ENCODE measurements around the gene PLCB1.

Gene PLCB1

GRCh38 chr20:8648466-8648865 lies 516.4 kb downstream of the PLCB1 start:
- TF ChIP-seq, protein P1, sequence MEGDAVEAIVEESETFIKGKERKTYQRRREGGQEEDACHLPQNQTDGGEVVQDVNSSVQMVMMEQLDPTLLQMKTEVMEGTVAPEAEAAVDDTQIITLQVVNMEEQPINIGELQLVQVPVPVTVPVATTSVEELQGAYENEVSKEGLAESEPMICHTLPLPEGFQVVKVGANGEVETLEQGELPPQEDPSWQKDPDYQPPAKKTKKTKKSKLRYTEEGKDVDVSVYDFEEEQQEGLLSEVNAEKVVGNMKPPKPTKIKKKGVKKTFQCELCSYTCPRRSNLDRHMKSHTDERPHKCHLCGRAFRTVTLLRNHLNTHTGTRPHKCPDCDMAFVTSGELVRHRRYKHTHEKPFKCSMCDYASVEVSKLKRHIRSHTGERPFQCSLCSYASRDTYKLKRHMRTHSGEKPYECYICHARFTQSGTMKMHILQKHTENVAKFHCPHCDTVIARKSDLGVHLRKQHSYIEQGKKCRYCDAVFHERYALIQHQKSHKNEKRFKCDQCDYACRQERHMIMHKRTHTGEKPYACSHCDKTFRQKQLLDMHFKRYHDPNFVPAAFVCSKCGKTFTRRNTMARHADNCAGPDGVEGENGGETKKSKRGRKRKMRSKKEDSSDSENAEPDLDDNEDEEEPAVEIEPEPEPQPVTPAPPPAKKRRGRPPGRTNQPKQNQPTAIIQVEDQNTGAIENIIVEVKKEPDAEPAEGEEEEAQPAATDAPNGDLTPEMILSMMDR (conservative IDR thresholded peaks at IDR 0.05; ENCODE audit: control insufficient read depth, insufficient read depth, low read depth, low read length), result no peak
- DNase-seq (ENCODE audit: low read depth), result no peak
- H3K4me3 ChIP-seq (ENCODE audit: control insufficient read depth, low read depth, low read length), result no peak overlapping the region

- no peak overlapping the region for H3K4me3 ChIP-seq (ENCODE audit: control insufficient read depth, low read depth, low read length)
- no peak for DNase-seq (ENCODE audit: low read depth)
- TF ChIP-seq, protein P1 (conservative IDR thresholded peaks at IDR 0.05; ENCODE audit: control insufficient read depth, insufficient read depth, low read depth, low read length), result no peak
These were observed 520.3 kb downstream of the PLCB1 start for GRCh38 chr20:8652396-8652795.

GRCh38 chr20:8654486-8654885 lies 522.4 kb downstream of the PLCB1 start:
- no peak overlapping the region for H3K4me3 ChIP-seq (ENCODE audit: control insufficient read depth, low read depth, low read length)
- TF ChIP-seq, protein P1 (conservative IDR thresholded peaks at IDR 0.05; ENCODE audit: control insufficient read depth, insufficient read depth, low read depth, low read length), result no peak
- DNase-seq (ENCODE audit: low read depth), result no peak

- DNase-seq (ENCODE audit: low read depth), result no peak
- no peak overlapping the region for H3K4me3 ChIP-seq (ENCODE audit: control insufficient read depth, low read depth, low read length)
- TF ChIP-seq, protein P1 (conservative IDR thresholded peaks at IDR 0.05; ENCODE audit: control insufficient read depth, insufficient read depth, low read depth, low read length), result no peak
These were observed 524.3 kb downstream of the PLCB1 start for GRCh38 chr20:8656335-8656734.

GRCh38 chr20:8657664-8658063 lies 525.6 kb downstream of the PLCB1 start:
- no peak overlapping the region for H3K4me3 ChIP-seq (ENCODE audit: control insufficient read depth, low read depth, low read length)
- TF ChIP-seq, protein P1 (conservative IDR thresholded peaks at IDR 0.05; ENCODE audit: control insufficient read depth, insufficient read depth, low read depth, low read length), result no peak
- DNase-seq (ENCODE audit: low read depth), result no peak

- no peak overlapping the region for H3K4me3 ChIP-seq (ENCODE audit: control insufficient read depth, low read depth, low read length)
- no peak for DNase-seq (ENCODE audit: low read depth)
- TF ChIP-seq, protein P1 (conservative IDR thresholded peaks at IDR 0.05; ENCODE audit: control insufficient read depth, insufficient read depth, low read depth, low read length), result no peak
These were observed 526.0 kb downstream of the PLCB1 start for GRCh38 chr20:8658103-8658502.

All from fibroblast of mammary gland (primary cell).